ENCODE measurements around the gene RBM20. TPM values are rescaled to one million over a fixed set of nuclear protein-coding genes. Genes with fewer than 3 reads are reported as not detected.

RBM20 gene
- polyA plus RNA-seq, 1 donor (not counting 4 experiments of a cell fraction or from before 2014, with no cell fraction given): 0.01 TPM

- Histone ChIP-seq H3K4me2 (ENCODE audit: control insufficient read depth, extremely low read depth, insufficient read depth, low read depth, low read length) (peak overlapping the region; percentile 94), H3K4me1 (ENCODE audit: control insufficient read depth, extremely low read depth, insufficient read depth, low read length) (peaks cover 11% of the 10 kb centered on the region), H3K27ac (ENCODE audit: control insufficient read depth, insufficient read depth, low read length) (peak overlapping the region; percentile 93), H3K9me1 (ENCODE audit: control insufficient read depth, extremely low read depth, insufficient read depth, low read length) (no peaks in the 10 kb centered on the region), H3K9ac (ENCODE audit: control insufficient read depth, extremely low read depth, insufficient read depth, low read length) (peak overlapping the region; percentile 89), H3K4me3 (ENCODE audit: control insufficient read depth in 2 of 3, extremely low read depth in 1 of 3, insufficient read depth in 2 of 3, low read depth in 1 of 3, low read length in 3 of 3) (peak overlapping the region; percentile 87 to 91 (median 90)), H3K79me2 (ENCODE audit: control insufficient read depth, insufficient read depth, low read length) (peaks cover 17% of the 10 kb centered on the region), H2AFZ (ENCODE audit: control insufficient read depth, low read length) (peak overlapping the region; percentile 28), H4K20me1 (ENCODE audit: control insufficient read depth, extremely low read depth, insufficient read depth, low read length) (no peaks in the 10 kb centered on the region), H3K9me3 (ENCODE audit: control insufficient read depth, low read depth, low read length) (no peaks in the 10 kb centered on the region), H3K36me3 (ENCODE audit: control insufficient read depth in 2 of 2, extremely low read depth in 1 of 2, insufficient read depth in 2 of 2, low read length in 2 of 2) (peaks cover 2 to 3% of the 10 kb centered on the region in 2 experiments), H3K27me3 (ENCODE audit: control insufficient read depth, extremely low read depth, insufficient read depth, low read length) (no peaks in the 10 kb centered on the region)
- FAIRE-seq (no peak), DNase-seq (ENCODE audit: low read depth, low spot score) (no peak)
- dilution Hi-C loops (cut with MboI; ENCODE audit: extremely low pct_ligation_motif_present, low sequenced_read_pairs): no loop called here
- TF ChIP-seq, protein P1, sequence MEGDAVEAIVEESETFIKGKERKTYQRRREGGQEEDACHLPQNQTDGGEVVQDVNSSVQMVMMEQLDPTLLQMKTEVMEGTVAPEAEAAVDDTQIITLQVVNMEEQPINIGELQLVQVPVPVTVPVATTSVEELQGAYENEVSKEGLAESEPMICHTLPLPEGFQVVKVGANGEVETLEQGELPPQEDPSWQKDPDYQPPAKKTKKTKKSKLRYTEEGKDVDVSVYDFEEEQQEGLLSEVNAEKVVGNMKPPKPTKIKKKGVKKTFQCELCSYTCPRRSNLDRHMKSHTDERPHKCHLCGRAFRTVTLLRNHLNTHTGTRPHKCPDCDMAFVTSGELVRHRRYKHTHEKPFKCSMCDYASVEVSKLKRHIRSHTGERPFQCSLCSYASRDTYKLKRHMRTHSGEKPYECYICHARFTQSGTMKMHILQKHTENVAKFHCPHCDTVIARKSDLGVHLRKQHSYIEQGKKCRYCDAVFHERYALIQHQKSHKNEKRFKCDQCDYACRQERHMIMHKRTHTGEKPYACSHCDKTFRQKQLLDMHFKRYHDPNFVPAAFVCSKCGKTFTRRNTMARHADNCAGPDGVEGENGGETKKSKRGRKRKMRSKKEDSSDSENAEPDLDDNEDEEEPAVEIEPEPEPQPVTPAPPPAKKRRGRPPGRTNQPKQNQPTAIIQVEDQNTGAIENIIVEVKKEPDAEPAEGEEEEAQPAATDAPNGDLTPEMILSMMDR (optimal IDR thresholded peaks at IDR 0.05 in 1 of 3, IDR thresholded peaks at IDR 0.05 in 1 of 3, conservative IDR thresholded peaks at IDR 0.05 in 1 of 3; ENCODE audit: extremely low read depth in 1 of 3, insufficient read depth in 2 of 3, low read length in 3 of 3): no peak
These were observed 229.8 kb downstream of the RBM20 start for GRCh38 chr10:110873951-110874350.

DNA sequence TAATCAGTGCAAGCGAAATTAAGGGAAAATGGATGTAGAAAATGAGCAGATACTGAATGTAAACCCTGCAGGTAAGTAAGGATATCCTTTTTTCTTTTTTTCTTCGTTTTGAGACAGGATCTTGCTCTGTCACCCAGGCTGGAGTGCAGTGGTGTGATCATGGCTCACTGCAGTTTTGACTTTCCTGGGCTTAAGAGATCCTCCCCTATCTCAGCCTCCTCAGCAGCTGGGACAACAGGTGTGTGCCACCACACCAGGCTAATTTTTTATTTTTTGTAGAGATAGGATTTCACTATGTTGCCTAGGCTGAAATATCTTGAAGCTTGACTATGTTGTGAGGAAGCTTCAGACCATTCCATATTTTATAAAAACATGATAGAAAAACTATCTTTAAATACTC lies 231.9 kb downstream of the RBM20 start:
- Histone ChIP-seq H3K4me1 (ENCODE audit: control insufficient read depth, extremely low read depth, insufficient read depth, low read length) (peaks cover 10% of the 10 kb centered on the region), H4K20me1 (ENCODE audit: control insufficient read depth, extremely low read depth, insufficient read depth, low read length) (no peaks in the 10 kb centered on the region), H3K79me2 (ENCODE audit: control insufficient read depth, insufficient read depth, low read length) (peaks cover 17% of the 10 kb centered on the region), H3K9ac (ENCODE audit: control insufficient read depth, extremely low read depth, insufficient read depth, low read length) (no peak overlapping the region), H3K27ac (ENCODE audit: control insufficient read depth, insufficient read depth, low read length) (no peak overlapping the region), H3K36me3 (ENCODE audit: control insufficient read depth in 2 of 2, extremely low read depth in 1 of 2, insufficient read depth in 2 of 2, low read length in 2 of 2) (peaks cover 3 to 5% of the 10 kb centered on the region in 2 experiments), H3K4me3 (ENCODE audit: control insufficient read depth in 2 of 3, extremely low read depth in 1 of 3, insufficient read depth in 2 of 3, low read depth in 1 of 3, low read length in 3 of 3) (no peak overlapping the region), H3K4me2 (ENCODE audit: control insufficient read depth, extremely low read depth, insufficient read depth, low read depth, low read length) (no peak overlapping the region), H3K9me1 (ENCODE audit: control insufficient read depth, extremely low read depth, insufficient read depth, low read length) (no peaks in the 10 kb centered on the region), H3K9me3 (ENCODE audit: control insufficient read depth, low read depth, low read length) (no peaks in the 10 kb centered on the region), H3K27me3 (ENCODE audit: control insufficient read depth, extremely low read depth, insufficient read depth, low read length) (no peaks in the 10 kb centered on the region), H2AFZ (ENCODE audit: control insufficient read depth, low read length) (no peak overlapping the region)
- FAIRE-seq (no peak), DNase-seq (ENCODE audit: low read depth, low spot score) (no peak)
- TF ChIP-seq, protein P1 (optimal IDR thresholded peaks at IDR 0.05 in 1 of 3, IDR thresholded peaks at IDR 0.05 in 1 of 3, conservative IDR thresholded peaks at IDR 0.05 in 1 of 3; ENCODE audit: extremely low read depth in 1 of 3, insufficient read depth in 2 of 3, low read length in 3 of 3): no peak
- TF ChIP-seq EZH2 (IDR thresholded peaks at IDR 0.05; ENCODE audit: low read length): no peak
- dilution Hi-C loops (cut with MboI; ENCODE audit: extremely low pct_ligation_motif_present, low sequenced_read_pairs): loop anchor here (25.0 kb wide), 1 partner anchor 564 kb away; the partner anchor contains the start of gene SMNDC1

Measured in keratinocyte (primary cell).